Measurements from ENCODE around the gene NTF3. TPM values are rescaled to one million over a fixed set of nuclear protein-coding genes. Genes with fewer than 3 reads are reported as not detected.

NTF3 gene
- total RNA-seq, 6 experiments from 2014 or later, result 1.1 to 4.0 (median 2.6) TPM

DNA sequence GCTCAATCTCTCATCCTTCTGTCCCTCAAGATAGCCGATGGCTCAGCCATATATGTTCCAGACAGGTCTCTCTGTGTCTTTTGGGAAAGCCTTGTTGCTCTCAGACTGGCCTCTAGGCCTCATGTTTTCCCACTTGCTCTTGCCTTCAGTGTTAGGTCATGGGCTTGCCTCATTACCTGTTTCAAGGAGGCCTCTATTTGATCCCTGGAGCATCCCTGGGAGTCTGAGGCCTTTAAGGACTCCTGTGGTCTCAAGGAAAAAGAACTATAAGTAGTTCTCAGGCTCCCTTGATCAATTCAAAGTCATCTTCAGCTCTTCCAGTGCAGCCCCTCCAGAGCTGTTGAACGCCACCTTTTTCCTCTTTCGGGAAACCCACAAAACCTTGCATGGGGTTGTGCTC is 47.9 kb downstream of the NTF3 start:
- no peak overlapping the region for H3K27ac ChIP-seq
- TF ChIP-seq POLR2A (IDR thresholded peaks at IDR 0.05), result no peak
- TF ChIP-seq, protein P1, sequence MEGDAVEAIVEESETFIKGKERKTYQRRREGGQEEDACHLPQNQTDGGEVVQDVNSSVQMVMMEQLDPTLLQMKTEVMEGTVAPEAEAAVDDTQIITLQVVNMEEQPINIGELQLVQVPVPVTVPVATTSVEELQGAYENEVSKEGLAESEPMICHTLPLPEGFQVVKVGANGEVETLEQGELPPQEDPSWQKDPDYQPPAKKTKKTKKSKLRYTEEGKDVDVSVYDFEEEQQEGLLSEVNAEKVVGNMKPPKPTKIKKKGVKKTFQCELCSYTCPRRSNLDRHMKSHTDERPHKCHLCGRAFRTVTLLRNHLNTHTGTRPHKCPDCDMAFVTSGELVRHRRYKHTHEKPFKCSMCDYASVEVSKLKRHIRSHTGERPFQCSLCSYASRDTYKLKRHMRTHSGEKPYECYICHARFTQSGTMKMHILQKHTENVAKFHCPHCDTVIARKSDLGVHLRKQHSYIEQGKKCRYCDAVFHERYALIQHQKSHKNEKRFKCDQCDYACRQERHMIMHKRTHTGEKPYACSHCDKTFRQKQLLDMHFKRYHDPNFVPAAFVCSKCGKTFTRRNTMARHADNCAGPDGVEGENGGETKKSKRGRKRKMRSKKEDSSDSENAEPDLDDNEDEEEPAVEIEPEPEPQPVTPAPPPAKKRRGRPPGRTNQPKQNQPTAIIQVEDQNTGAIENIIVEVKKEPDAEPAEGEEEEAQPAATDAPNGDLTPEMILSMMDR (IDR thresholded peaks at IDR 0.05), result no peak
- ATAC-seq, result no peak

GRCh38 chr12:5480218-5480937 is 48.5 kb downstream of the NTF3 start:
- Histone ChIP-seq H3K27me3 (no peaks in the 10 kb centered on the region), H3K4me3 (no peak overlapping the region), H3K27ac (no peak overlapping the region), H3K36me3 (no peaks in the 10 kb centered on the region), H3K4me1 (no peaks in the 10 kb centered on the region), H3K9me3 (no peaks in the 10 kb centered on the region)
- ATAC-seq, result no peak
- no peak for DNase-seq
- intact Hi-C loops (cut with DNase I), result no loop called here
- 56% methylated on average over 13 of the region's 21 CpGs for WGBS (ENCODE audit: insufficient coverage, low coverage, low lambda C conversion rate, missing lambda C conversion rate)
- TF ChIP-seq POLR2A (IDR thresholded peaks at IDR 0.05), result no peak
- TF ChIP-seq, protein P1 (IDR thresholded peaks at IDR 0.05), result no peak

More for the DNA sequence above, 47.9 kb downstream of the NTF3 start:
- Histone ChIP-seq H3K4me1 (no peaks in the 10 kb centered on the region), H3K9me3 (no peaks in the 10 kb centered on the region), H3K36me3 (no peaks in the 10 kb centered on the region), H3K27me3 (no peaks in the 10 kb centered on the region), H3K4me3 (no peak overlapping the region)
- intact Hi-C loops (cut with DNase I), result no loop called here
- 60% methylated on average over 3 of the region's 3 CpGs for WGBS (ENCODE audit: insufficient coverage, low coverage, low lambda C conversion rate, missing lambda C conversion rate)
- no peak for DNase-seq

GRCh38 chr12:5480938-5481303 is 49.0 kb downstream of the NTF3 start:
- no peaks in the 10 kb centered on the region for H3K4me1 ChIP-seq
- no peaks in the 10 kb centered on the region for H3K9me3 ChIP-seq
- intact Hi-C loops (cut with DNase I), result no loop called here
- DNase-seq (no peak), ATAC-seq (peak in 1 of 4 donors; percentile 36)
- WGBS (ENCODE audit: insufficient coverage, low coverage, low lambda C conversion rate, missing lambda C conversion rate), result 62% methylated on average over 2 of the region's 10 CpGs
- H3K27ac ChIP-seq, result no peak overlapping the region
- H3K27me3 ChIP-seq, result no peaks in the 10 kb centered on the region
- no peak overlapping the region for H3K4me3 ChIP-seq
- no peak for TF ChIP-seq POLR2A (IDR thresholded peaks at IDR 0.05)
- TF ChIP-seq, protein P1 (IDR thresholded peaks at IDR 0.05), result no peak
- H3K36me3 ChIP-seq, result no peaks in the 10 kb centered on the region

GRCh38 chr12:5481645-5482044 is 49.7 kb downstream of the NTF3 start:
- H3K27me3 ChIP-seq, result no peaks in the 10 kb centered on the region
- intact Hi-C loops (cut with DNase I), result no loop called here
- TF ChIP-seq, protein P1 (IDR thresholded peaks at IDR 0.05), result no peak
- TF ChIP-seq POLR2A (IDR thresholded peaks at IDR 0.05), result no peak

More at GRCh38 chr12:5481645-5482044, 49.7 kb downstream of the NTF3 start:
- H3K4me3 ChIP-seq, result no peak overlapping the region
- no peaks in the 10 kb centered on the region for H3K4me1 ChIP-seq
- no peaks in the 10 kb centered on the region for H3K9me3 ChIP-seq
- no peak for ATAC-seq
- H3K27ac ChIP-seq, result no peak overlapping the region
- WGBS (ENCODE audit: insufficient coverage, low coverage, low lambda C conversion rate, missing lambda C conversion rate), result 100% methylated on average over 1 of the region's 5 CpGs
- no peaks in the 10 kb centered on the region for H3K36me3 ChIP-seq
- DNase-seq, result no peak

All from right lobe of liver (tissue), 6 donors.